Measurements from ENCODE around the gene ARL13A. TPM values are rescaled to one million over a fixed set of nuclear protein-coding genes. Genes with fewer than 3 reads are reported as not detected.
A peak's percentile ranks its signal among the peaks of the same experiment; 100 is the strongest.
"Not testable (repeated sequence)": the region's sequence is repeated elsewhere in the genome, so short reads cannot be mapped to it uniquely, and the experiment has no call there.

The ARL13A gene
- total RNA-seq, 1 experiment from 2014 or later: not detected

- Histone ChIP-seq H3K4me3 (no peak overlapping the region), H3K27me3 (no peaks in the 10 kb centered on the region), H3K27ac (no peak overlapping the region), H3K4me1 (no peaks in the 10 kb centered on the region), H3K36me3 (no peaks in the 10 kb centered on the region), H3K9me3 (replicated peaks) (no peaks in the 10 kb centered on the region)
- no peak for DNase-seq
These were observed 5.7 kb downstream of the ARL13A start for GRCh38 chrX:100975212-100975611.

- H3K4me1 ChIP-seq: no peaks in the 10 kb centered on the region
- H3K36me3 ChIP-seq: no peaks in the 10 kb centered on the region
- DNase-seq: no peak
- H3K27ac ChIP-seq: no peak overlapping the region
- H3K27me3 ChIP-seq: no peaks in the 10 kb centered on the region
- no peaks in the 10 kb centered on the region for H3K9me3 ChIP-seq (replicated peaks)
- H3K4me3 ChIP-seq: no peak overlapping the region
These were observed 6.7 kb downstream of the ARL13A start for GRCh38 chrX:100976211-100976610.

GRCh38 chrX:100979881-100980607 lies 10.5 kb downstream of the ARL13A start:
- H3K36me3 ChIP-seq: no peaks in the 10 kb centered on the region
- no peaks in the 10 kb centered on the region for H3K9me3 ChIP-seq (replicated peaks)
- no peaks in the 10 kb centered on the region for H3K4me1 ChIP-seq
- DNase-seq: no peak
- H3K27ac ChIP-seq: no peak overlapping the region
- H3K4me3 ChIP-seq: no peak overlapping the region
- H3K27me3 ChIP-seq: no peaks in the 10 kb centered on the region

- H3K27ac ChIP-seq: no peak overlapping the region
- DNase-seq: peak; percentile 13 to 20
- no peaks in the 10 kb centered on the region for H3K9me3 ChIP-seq (replicated peaks)
- H3K4me1 ChIP-seq: no peaks in the 10 kb centered on the region
- H3K36me3 ChIP-seq: no peaks in the 10 kb centered on the region
- no peaks in the 10 kb centered on the region for H3K27me3 ChIP-seq
- no peak overlapping the region for H3K4me3 ChIP-seq
These were observed 11.3 kb downstream of the ARL13A start for GRCh38 chrX:100980608-100981497.

- DNase-seq; H3K9me3 ChIP-seq (replicated peaks); H3K27ac ChIP-seq: not testable (repeated sequence)
These were observed 12.0 kb downstream of the ARL13A start for GRCh38 chrX:100981498-100981845.

GRCh38 chrX:100984818-100985217 lies 15.3 kb downstream of the ARL13A start:
- no peak overlapping the region for H3K27ac ChIP-seq
- H3K4me1 ChIP-seq: no peaks in the 10 kb centered on the region
- no peaks in the 10 kb centered on the region for H3K27me3 ChIP-seq
- no peak overlapping the region for H3K4me3 ChIP-seq
- no peaks in the 10 kb centered on the region for H3K36me3 ChIP-seq
- DNase-seq: no peak
- no peaks in the 10 kb centered on the region for H3K9me3 ChIP-seq (replicated peaks)

More at GRCh38 chrX:100981498-100981845, 12.0 kb downstream of the ARL13A start:
- not testable (repeated sequence) for H3K4me1 ChIP-seq, H3K36me3 ChIP-seq, H3K27me3 ChIP-seq, H3K4me3 ChIP-seq

- DNase-seq: no peak
- Histone ChIP-seq H3K36me3 (no peaks in the 10 kb centered on the region), H3K4me3 (no peak overlapping the region), H3K27me3 (no peaks in the 10 kb centered on the region), H3K4me1 (peaks cover 2% of the 10 kb centered on the region), H3K9me3 (replicated peaks) (no peaks in the 10 kb centered on the region), H3K27ac (no peak overlapping the region)
These were observed 20.6 kb downstream of the ARL13A start for GRCh38 chrX:100990139-100990538.

- Histone ChIP-seq H3K27ac (peak overlapping the region; percentile 73), H3K9me3 (replicated peaks) (no peaks in the 10 kb centered on the region), H3K4me3 (no peak overlapping the region), H3K27me3 (no peaks in the 10 kb centered on the region), H3K36me3 (no peaks in the 10 kb centered on the region), H3K4me1 (peaks cover 11% of the 10 kb centered on the region)
- no peak for DNase-seq
These were observed 25.1 kb downstream of the ARL13A start for GRCh38 chrX:100994352-100995281.

- H3K4me1 ChIP-seq: peaks cover 11% of the 10 kb centered on the region
- H3K27ac ChIP-seq: peak overlapping the region; percentile 73
- DNase-seq: peak; percentile 54 to 64
- H3K9me3 ChIP-seq (replicated peaks): no peaks in the 10 kb centered on the region
- H3K27me3 ChIP-seq: no peaks in the 10 kb centered on the region
- no peak overlapping the region for H3K4me3 ChIP-seq
- no peaks in the 10 kb centered on the region for H3K36me3 ChIP-seq
These were observed 26.0 kb downstream of the ARL13A start for GRCh38 chrX:100995469-100995868.

GRCh38 chrX:100999451-100999850 lies 29.9 kb downstream of the ARL13A start:
- Histone ChIP-seq H3K4me3 (no peak overlapping the region), H3K4me1 (peaks cover 11% of the 10 kb centered on the region), H3K36me3 (no peaks in the 10 kb centered on the region), H3K27me3 (no peaks in the 10 kb centered on the region), H3K27ac (no peak overlapping the region), H3K9me3 (replicated peaks) (no peaks in the 10 kb centered on the region)
- DNase-seq: no peak

GRCh38 chrX:101009090-101009489 lies 39.6 kb downstream of the ARL13A start:
- no peaks in the 10 kb centered on the region for H3K4me1 ChIP-seq
- no peak for DNase-seq
- H3K9me3 ChIP-seq (replicated peaks): no peaks in the 10 kb centered on the region
- H3K27me3 ChIP-seq: no peaks in the 10 kb centered on the region
- H3K36me3 ChIP-seq: peaks cover 8% of the 10 kb centered on the region; the same call in 1 of the 2 replicates
- no peak overlapping the region for H3K27ac ChIP-seq
- no peak overlapping the region for H3K4me3 ChIP-seq

- H3K4me1 ChIP-seq; H3K27ac ChIP-seq; H3K9me3 ChIP-seq (replicated peaks); DNase-seq; H3K4me3 ChIP-seq; H3K27me3 ChIP-seq: not testable (repeated sequence)
- peaks cover 16% of the 10 kb centered on the region for H3K36me3 ChIP-seq
These were observed 42.5 kb downstream of the ARL13A start for GRCh38 chrX:101012031-101012430.

- peaks cover 2% of the 10 kb centered on the region; the same call in 1 of the 2 replicates for H3K36me3 ChIP-seq
- no peak overlapping the region for H3K27ac ChIP-seq
- H3K4me3 ChIP-seq: no peak overlapping the region
- H3K27me3 ChIP-seq: no peaks in the 10 kb centered on the region
- no peak for DNase-seq
- H3K4me1 ChIP-seq: no peaks in the 10 kb centered on the region
- no peaks in the 10 kb centered on the region for H3K9me3 ChIP-seq (replicated peaks)
These were observed 52.5 kb downstream of the ARL13A start for GRCh38 chrX:101022020-101022419.

GRCh38 chrX:101025126-101025525 lies 55.6 kb downstream of the ARL13A start:
- Histone ChIP-seq H3K4me1 (no peaks in the 10 kb centered on the region), H3K9me3 (replicated peaks) (no peaks in the 10 kb centered on the region), H3K27ac (no peak overlapping the region), H3K4me3 (no peak overlapping the region), H3K27me3 (no peaks in the 10 kb centered on the region), H3K36me3 (no peaks in the 10 kb centered on the region; the same call in 1 of the 2 replicates)
- DNase-seq: no peak
